GM23338 (cell line): ENCODE results near the gene BTNL2. TPM values are rescaled to one million over a fixed set of nuclear protein-coding genes. Genes with fewer than 3 reads are reported as not detected.
A peak's percentile ranks its signal among the peaks of the same experiment; 100 is the strongest.
"Not testable (repeated sequence)": the region's sequence is repeated elsewhere in the genome, so short reads cannot be mapped to it uniquely, and the experiment has no call there.

ENCODE experiments used
- ATAC-seq: fragments of 200-7000 bp; cut with Tn5 transposase; 3 replicates; pipeline ENCODE4 v1.9.1; 2020
- DNase-seq: peaks from one replicate; pipeline ENCODE4 v3.0.0-alpha.2; 2015; ENCODE audit warnings: low spot score
- H2AFZ ChIP-seq: fragments of 200-600 bp; sonication (generic); 2 replicates; pipeline ENCODE4 v1.8.0; 2016; ENCODE audit warnings: antibody characterized with exemption, mild to moderate bottlenecking, moderate library complexity
- H3F3A ChIP-seq: fragments of 200-600 bp; sonication (generic); replicated peaks from 2 replicates; pipeline ENCODE4 v1.8.0; 2017; ENCODE audit warnings: antibody characterized with exemption, mixed run types, low read depth
- H3K27ac ChIP-seq: fragments of 200-600 bp; sonication (generic); 2 replicates; pipeline ENCODE4 v1.6.1; 2016; ENCODE audit warnings: low read depth
- H3K27me3 ChIP-seq: fragments of 200-600 bp; sonication (generic); 2 replicates; pipeline ENCODE4 v1.8.0; 2016; ENCODE audit warnings: mild to moderate bottlenecking, mixed run types, moderate library complexity; ENCODE audit not compliant: insufficient read depth
- H3K36me3 ChIP-seq: fragments of 200-600 bp; sonication (generic); 2 replicates; pipeline ENCODE4 v1.8.0; 2016; ENCODE audit warnings: mild to moderate bottlenecking; ENCODE audit not compliant: insufficient read depth
- H3K4me1 ChIP-seq: fragments of 200-600 bp; sonication (generic); 2 replicates; pipeline ENCODE4 v1.8.0; 2016; ENCODE audit warnings: mild to moderate bottlenecking, moderate library complexity; ENCODE audit not compliant: insufficient read depth
- H3K4me2 ChIP-seq: fragments of 200-600 bp; sonication (generic); 2 replicates; pipeline ENCODE4 v1.7.1; 2017; ENCODE audit warnings: mixed run types
- H3K4me3 ChIP-seq: fragments of 200-600 bp; sonication (generic); 2 replicates; pipeline ENCODE4 v1.6.1; 2016; ENCODE audit warnings: mixed run types
- H3K79me2 ChIP-seq: fragments of 200-600 bp; sonication (generic); replicated peaks from 2 replicates; pipeline ENCODE4 v1.8.0; 2017; ENCODE audit warnings: mild to moderate bottlenecking; ENCODE audit not compliant: insufficient read depth
- H3K9me2 ChIP-seq: fragments of 200-600 bp; sonication (generic); 2 replicates; pipeline ENCODE4 v1.8.0; 2017; ENCODE audit not compliant: insufficient read depth
- H4K20me1 ChIP-seq: fragments of 200-600 bp; sonication (generic); replicated peaks from 2 replicates; pipeline ENCODE4 v1.8.0; 2017; ENCODE audit warnings: mild to moderate bottlenecking; ENCODE audit not compliant: insufficient read depth
- H3K27ac Mint-ChIP-seq: 2 replicates; pipeline ENCODE4 v1.8.0; 2020; ENCODE audit warnings: inconsistent platforms, mild to moderate bottlenecking, moderate library complexity, mixed read lengths
- H3K27me3 Mint-ChIP-seq: 3 replicates; pipeline ENCODE4 v1.8.0; 2022; ENCODE audit warnings: low read depth, mild to moderate bottlenecking, moderate library complexity, mixed read lengths, inconsistent platforms; ENCODE audit not compliant: insufficient read depth, poor library complexity
- H3K36me3 Mint-ChIP-seq: 3 replicates; pipeline ENCODE4 v1.8.0; 2021; ENCODE audit warnings: low read depth, mild to moderate bottlenecking, inconsistent platforms, moderate library complexity, mixed read lengths
- H3K4me1 Mint-ChIP-seq: 3 replicates; pipeline ENCODE4 v1.8.0; 2020; ENCODE audit warnings: mild to moderate bottlenecking, inconsistent platforms, mixed read lengths
- H3K4me3 Mint-ChIP-seq: 3 replicates; pipeline ENCODE4 v1.8.0; 2021; ENCODE audit warnings: moderate library complexity, mild to moderate bottlenecking, inconsistent platforms, mixed read lengths
- H3K9me3 Mint-ChIP-seq: 3 replicates; pipeline ENCODE4 v1.8.0; 2020; ENCODE audit warnings: moderate library complexity, mild to moderate bottlenecking, inconsistent platforms, mixed read lengths
- CREB1 ChIP-seq: fragments of 250-450 bp; sonication (Bioruptor Pico); IDR thresholded peaks from 2 replicates; pipeline ENCODE4 v1.5.0; 2020; ENCODE audit warnings: low read depth, mild to moderate bottlenecking, moderate library complexity
- CTCF ChIP-seq, 2 experiments: fragments of 200-600 bp in 1 of 2; sonication (generic) in 1 of 2; conservative IDR thresholded peaks; 2 replicates each; pipeline versions ENCODE4 v1.5.1 to v1.6.1; 2016 to 2017; ENCODE audit warnings: antibody characterized with exemption in 2 of 2, low read depth in 2 of 2, mild to moderate bottlenecking in 2 of 2, moderate library complexity in 1 of 2
- ETS1 ChIP-seq: IDR thresholded peaks from 2 replicates; pipeline ENCODE4 v1.6.1; 2016; ENCODE audit warnings: antibody characterized with exemption
- JUNB ChIP-seq: IDR thresholded peaks from one replicate; pipeline ENCODE4 v1.6.1; 2016; ENCODE audit warnings: antibody characterized with exemption; ENCODE audit not compliant: unreplicated experiment
- POLR2AphosphoS5 ChIP-seq: IDR thresholded peaks from 2 replicates; pipeline ENCODE4 v1.6.1; 2016; ENCODE audit warnings: antibody characterized with exemption, low read depth
- ZNF462 ChIP-seq: fragments of 250-450 bp; sonication (Bioruptor Pico); IDR thresholded peaks from 2 replicates; pipeline ENCODE4 v1.5.0; 2020; ENCODE audit warnings: mild to moderate bottlenecking, moderate library complexity
- polyA plus RNA-seq: library from polyadenylated mRNA; unstranded; fragments of >200 nt; fragmentation: Nextera tagmentation; extraction: Ambion mirVana; gene quantifications from 2 replicates; pipeline ENCODE4 v1.2.1, GENCODE V29; 2016
- total RNA-seq: library from RNA; depleted of rRNA; stranded (reverse); fragments of >200 nt; shearing (Covaris generic); gene quantifications from 2 replicates; pipeline ENCODE4 v1.2.3, GENCODE V29; 2014
- TF ChIP-seq, protein P1 (sequence below): IDR thresholded peaks from one replicate; pipeline ENCODE4 v1.6.1; 2018; ENCODE audit warnings: antibody characterized with exemption; ENCODE audit not compliant: unreplicated experiment

Gene BTNL2
- total and polyA plus RNA-seq, 2 experiments from 2014 or later: not detected

GRCh38 chr6:32436186-32436585, 29.2 kb upstream of the BTNL2 start (continued):
- TF ChIP-seq ETS1: no peak
- TF ChIP-seq ZNF462 (CRISPR knock-in tag): no peak

DNA sequence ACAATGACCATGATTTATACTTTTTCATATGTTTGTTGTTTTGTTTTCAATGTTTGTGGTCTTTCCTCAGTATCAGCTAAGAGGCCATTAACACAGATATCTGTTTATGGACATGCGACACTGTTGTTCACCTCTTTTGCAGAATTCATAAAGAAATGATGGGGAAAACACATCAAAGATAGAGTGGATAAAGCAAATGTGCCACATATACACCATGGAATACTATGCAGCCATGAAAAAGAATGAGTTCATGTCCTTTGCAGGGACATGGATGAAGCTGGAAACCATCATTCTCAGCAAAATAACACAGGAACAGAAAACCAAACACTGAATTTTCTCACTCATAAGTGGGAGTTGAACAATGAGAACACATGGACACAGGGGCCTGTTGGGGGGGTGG, 27.0 kb upstream of the BTNL2 start:
- H3K4me3 ChIP-seq, H3K4me1 ChIP-seq, H3K27ac ChIP-seq, H3K27me3 Mint-ChIP-seq, DNase-seq, H4K20me1 ChIP-seq, H2AFZ ChIP-seq, H3K4me2 ChIP-seq, H3K9me2 ChIP-seq, H3K4me3 Mint-ChIP-seq, H3K9me3 Mint-ChIP-seq, H3K27me3 ChIP-seq, ATAC-seq, H3K4me1 Mint-ChIP-seq, H3K79me2 ChIP-seq, H3K36me3 ChIP-seq, H3K36me3 Mint-ChIP-seq, H3K27ac Mint-ChIP-seq, H3F3A ChIP-seq: not testable (repeated sequence)

GRCh38 chr6:32432050-32432450, 25.1 kb upstream of the BTNL2 start:
- no peak overlapping the region for H3K4me3 Mint-ChIP-seq
- ATAC-seq: no peak
- no peaks in the 10 kb centered on the region for H3K36me3 Mint-ChIP-seq
- Histone ChIP-seq H3K4me1 (no peaks in the 10 kb centered on the region), H3F3A (no peaks in the 10 kb centered on the region), H3K27me3 (no peaks in the 10 kb centered on the region), H3K27ac (no peak overlapping the region), H3K79me2 (no peaks in the 10 kb centered on the region), H3K36me3 (no peaks in the 10 kb centered on the region), H3K4me2 (no peak overlapping the region), H3K9me2 (no peaks in the 10 kb centered on the region), H2AFZ (no peak overlapping the region), H4K20me1 (no peaks in the 10 kb centered on the region), H3K4me3 (no peak overlapping the region)
- peak; percentile 56 for DNase-seq
- no peaks in the 10 kb centered on the region for H3K4me1 Mint-ChIP-seq
- H3K27me3 Mint-ChIP-seq: no peaks in the 10 kb centered on the region
- H3K27ac Mint-ChIP-seq: no peak overlapping the region
- no peaks in the 10 kb centered on the region for H3K9me3 Mint-ChIP-seq
- no peak for TF ChIP-seq POLR2AphosphoS5
- TF ChIP-seq CREB1 (CRISPR knock-in tag): no peak
- TF ChIP-seq, protein P1, sequence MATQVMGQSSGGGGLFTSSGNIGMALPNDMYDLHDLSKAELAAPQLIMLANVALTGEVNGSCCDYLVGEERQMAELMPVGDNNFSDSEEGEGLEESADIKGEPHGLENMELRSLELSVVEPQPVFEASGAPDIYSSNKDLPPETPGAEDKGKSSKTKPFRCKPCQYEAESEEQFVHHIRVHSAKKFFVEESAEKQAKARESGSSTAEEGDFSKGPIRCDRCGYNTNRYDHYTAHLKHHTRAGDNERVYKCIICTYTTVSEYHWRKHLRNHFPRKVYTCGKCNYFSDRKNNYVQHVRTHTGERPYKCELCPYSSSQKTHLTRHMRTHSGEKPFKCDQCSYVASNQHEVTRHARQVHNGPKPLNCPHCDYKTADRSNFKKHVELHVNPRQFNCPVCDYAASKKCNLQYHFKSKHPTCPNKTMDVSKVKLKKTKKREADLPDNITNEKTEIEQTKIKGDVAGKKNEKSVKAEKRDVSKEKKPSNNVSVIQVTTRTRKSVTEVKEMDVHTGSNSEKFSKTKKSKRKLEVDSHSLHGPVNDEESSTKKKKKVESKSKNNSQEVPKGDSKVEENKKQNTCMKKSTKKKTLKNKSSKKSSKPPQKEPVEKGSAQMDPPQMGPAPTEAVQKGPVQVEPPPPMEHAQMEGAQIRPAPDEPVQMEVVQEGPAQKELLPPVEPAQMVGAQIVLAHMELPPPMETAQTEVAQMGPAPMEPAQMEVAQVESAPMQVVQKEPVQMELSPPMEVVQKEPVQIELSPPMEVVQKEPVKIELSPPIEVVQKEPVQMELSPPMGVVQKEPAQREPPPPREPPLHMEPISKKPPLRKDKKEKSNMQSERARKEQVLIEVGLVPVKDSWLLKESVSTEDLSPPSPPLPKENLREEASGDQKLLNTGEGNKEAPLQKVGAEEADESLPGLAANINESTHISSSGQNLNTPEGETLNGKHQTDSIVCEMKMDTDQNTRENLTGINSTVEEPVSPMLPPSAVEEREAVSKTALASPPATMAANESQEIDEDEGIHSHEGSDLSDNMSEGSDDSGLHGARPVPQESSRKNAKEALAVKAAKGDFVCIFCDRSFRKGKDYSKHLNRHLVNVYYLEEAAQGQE: no peak
- TF ChIP-seq CTCF (conservative IDR thresholded peaks at IDR 0.05; ENCODE audit: low read depth in 2 of 2): peak in 1 of 2 experiments; percentile 66; a peak in 3 of 4 replicates
- no peak for TF ChIP-seq JUNB
